ENCODE data around the gene CCDC187. TPM values are rescaled to one million over a fixed set of nuclear protein-coding genes. Genes with fewer than 3 reads are reported as not detected.

The CCDC187 gene
- total RNA-seq, 1 donor from 2014 or later: 0.07 TPM

DNA sequence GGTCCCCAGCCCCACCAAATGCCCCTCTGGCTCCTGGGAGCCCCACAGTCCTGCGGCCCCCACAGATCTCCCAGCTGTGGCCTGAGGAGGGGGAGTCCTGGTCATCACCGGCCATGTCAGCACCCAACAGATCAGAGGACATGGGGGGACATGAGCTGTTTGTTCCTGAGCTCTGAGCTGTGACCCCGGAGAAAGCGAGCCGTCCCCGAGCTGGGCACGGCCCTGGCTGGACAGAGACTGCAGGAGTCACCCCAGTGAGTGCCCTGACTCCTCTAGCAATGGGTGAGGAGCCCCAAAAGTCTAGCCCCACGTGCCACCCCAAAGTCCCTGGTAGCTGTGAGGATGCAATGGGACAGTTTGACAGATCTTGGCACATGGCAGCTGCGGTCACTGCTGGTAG is 25.7 kb downstream of the CCDC187 start:
- peaks cover 12% of the 10 kb centered on the region for H3K27me3 Mint-ChIP-seq (ENCODE audit: low read depth)
- no peak overlapping the region for H3K4me3 Mint-ChIP-seq
- H3K9me3 Mint-ChIP-seq: no peaks in the 10 kb centered on the region
- no peaks in the 10 kb centered on the region for H3K4me1 Mint-ChIP-seq
- DNase-seq (ENCODE audit: low read depth, low spot score): no peak
- no peaks in the 10 kb centered on the region for H3K36me3 Mint-ChIP-seq (ENCODE audit: low read depth)
- no peak for TF ChIP-seq CTCF (conservative IDR thresholded peaks at IDR 0.05)
- H3K27ac Mint-ChIP-seq (ENCODE audit: unreplicated experiment): no peak overlapping the region

DNA sequence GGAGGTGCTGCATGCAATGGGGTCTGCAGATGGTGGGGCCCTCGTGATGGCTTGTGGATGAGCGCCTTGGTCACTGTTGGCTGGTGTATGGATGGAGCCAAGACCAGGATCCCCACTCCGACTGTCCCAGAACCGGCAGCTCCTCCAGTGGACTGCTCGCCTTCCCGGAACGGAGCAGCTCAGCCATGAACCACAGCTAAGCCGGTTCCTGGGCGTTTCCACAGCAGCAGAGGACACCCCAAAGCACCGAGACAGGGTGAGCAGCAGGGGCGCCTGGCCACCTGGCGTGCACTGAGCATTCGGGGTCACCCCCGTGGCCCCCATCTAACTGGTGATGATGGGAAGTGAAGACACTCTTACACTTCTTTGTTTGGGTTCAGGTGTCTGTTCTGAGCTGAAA is 26.1 kb downstream of the CCDC187 start:
- Mint-ChIP-seq H3K27me3 (ENCODE audit: low read depth) (peaks cover 15% of the 10 kb centered on the region), H3K4me3 (no peak overlapping the region), H3K27ac (ENCODE audit: unreplicated experiment) (no peak overlapping the region), H3K9me3 (no peaks in the 10 kb centered on the region), H3K4me1 (no peaks in the 10 kb centered on the region), H3K36me3 (ENCODE audit: low read depth) (no peaks in the 10 kb centered on the region)
- TF ChIP-seq CTCF (conservative IDR thresholded peaks at IDR 0.05): no peak
- DNase-seq (ENCODE audit: low read depth, low spot score): no peak

DNA sequence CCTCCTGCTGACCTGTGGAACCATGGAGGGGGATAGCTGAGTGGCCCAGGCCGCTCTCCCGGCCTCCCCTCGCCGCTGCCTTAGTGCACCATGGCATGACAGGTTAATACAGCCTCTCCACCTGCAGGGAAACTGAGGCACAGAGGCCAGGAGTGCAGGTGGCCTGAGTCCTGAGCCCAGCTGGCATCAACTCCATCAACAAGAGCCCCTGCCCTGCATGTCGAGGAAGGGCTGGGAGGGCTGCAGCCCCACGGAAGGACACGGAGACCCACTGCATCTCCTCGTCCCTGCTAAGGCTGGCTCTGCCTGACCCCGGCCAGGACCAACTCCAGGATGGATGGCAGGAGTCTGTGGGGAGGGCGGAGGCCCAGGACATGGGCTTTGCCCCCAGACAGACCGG is 27.2 kb downstream of the CCDC187 start:
- no peak overlapping the region for H3K4me3 Mint-ChIP-seq
- no peak for DNase-seq (ENCODE audit: low read depth, low spot score)
- H3K4me1 Mint-ChIP-seq: no peaks in the 10 kb centered on the region
- H3K27me3 Mint-ChIP-seq (ENCODE audit: low read depth): peaks cover 18% of the 10 kb centered on the region
- H3K27ac Mint-ChIP-seq (ENCODE audit: unreplicated experiment): no peak overlapping the region
- H3K9me3 Mint-ChIP-seq: no peaks in the 10 kb centered on the region
- no peak for TF ChIP-seq CTCF (conservative IDR thresholded peaks at IDR 0.05)
- no peaks in the 10 kb centered on the region for H3K36me3 Mint-ChIP-seq (ENCODE audit: low read depth)

GRCh38 chr9:136275655-136276429 is 28.1 kb downstream of the CCDC187 start:
- no peaks in the 10 kb centered on the region for H3K9me3 Mint-ChIP-seq
- peaks cover 18% of the 10 kb centered on the region for H3K27me3 Mint-ChIP-seq (ENCODE audit: low read depth)
- no peak for TF ChIP-seq CTCF (conservative IDR thresholded peaks at IDR 0.05)
- no peak for DNase-seq (ENCODE audit: low read depth, low spot score)
- no peaks in the 10 kb centered on the region for H3K36me3 Mint-ChIP-seq (ENCODE audit: low read depth)
- no peak overlapping the region for H3K4me3 Mint-ChIP-seq
- no peak overlapping the region for H3K27ac Mint-ChIP-seq (ENCODE audit: unreplicated experiment)
- H3K4me1 Mint-ChIP-seq: no peaks in the 10 kb centered on the region

DNA sequence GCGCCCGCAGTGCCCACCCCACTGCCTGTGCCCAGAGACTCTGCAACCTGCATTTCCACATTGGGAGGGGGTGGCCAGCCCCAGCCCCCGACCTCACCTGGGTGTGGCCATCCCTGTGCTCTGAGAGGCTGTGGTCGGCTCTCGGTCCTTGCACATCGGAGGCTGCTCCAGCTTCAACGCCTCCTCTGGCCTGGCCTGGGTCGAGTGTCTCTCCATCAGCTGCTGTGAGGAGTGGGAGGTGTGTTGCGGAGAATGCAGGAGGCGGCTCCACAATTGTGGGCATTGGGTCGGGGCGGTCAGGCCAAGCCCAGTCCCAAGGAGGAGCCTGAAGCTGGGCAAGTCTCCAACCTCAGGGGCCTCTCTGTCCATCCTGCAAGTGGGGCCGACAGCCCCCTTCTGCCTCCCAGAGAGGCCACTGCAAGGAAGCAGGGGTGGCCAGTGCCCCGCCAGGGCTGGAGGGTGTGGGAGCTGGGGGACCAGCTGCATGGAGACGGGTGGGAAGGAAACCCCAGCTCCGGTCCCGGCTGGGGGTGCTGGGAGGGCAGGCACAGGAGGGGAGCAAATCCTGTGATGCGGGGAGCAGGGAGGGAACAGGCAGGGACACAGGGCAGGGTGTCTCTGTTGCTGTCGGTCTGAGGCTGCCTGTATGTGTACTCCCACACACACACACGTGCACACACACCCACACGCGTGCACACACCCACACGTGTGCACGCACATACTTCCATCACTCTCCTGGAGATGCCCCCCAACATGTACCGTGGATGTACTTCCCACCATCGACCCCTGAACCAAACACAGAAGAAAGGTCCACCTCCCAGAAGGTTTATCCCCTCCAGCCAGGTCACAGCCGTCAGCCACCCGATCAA is 28.9 kb downstream of the CCDC187 start:
- TF ChIP-seq CTCF (conservative IDR thresholded peaks at IDR 0.05): no peak
- Mint-ChIP-seq H3K4me3 (no peak overlapping the region), H3K9me3 (no peaks in the 10 kb centered on the region), H3K36me3 (ENCODE audit: low read depth) (no peaks in the 10 kb centered on the region), H3K4me1 (no peaks in the 10 kb centered on the region), H3K27ac (ENCODE audit: unreplicated experiment) (no peak overlapping the region), H3K27me3 (ENCODE audit: low read depth) (peaks cover 22% of the 10 kb centered on the region)
- no peak for DNase-seq (ENCODE audit: low read depth, low spot score)

Measured in neural crest cell (in vitro differentiated cells).